T-helper 2 cell treated with Interferon-gamma antibody and Interleukin-4, amounts not matched to agents 5 μg/mL and 100 μg/mL, for 36 hours (primary cell): ENCODE measurements around the gene CCDC170.
"Not testable (repeated sequence)": the region's sequence is repeated elsewhere in the genome, so short reads cannot be mapped to it uniquely, and the experiment has no call there.

Experiments used
- DNase-seq: peaks from one replicate; pipeline ENCODE4 v3.0.0; 2021; ENCODE audit warnings: low spot score
- H3K27ac Mint-ChIP-seq: one replicate; pipeline ENCODE4 v1.8.0; 2021; ENCODE audit warnings: mild to moderate bottlenecking, mixed read lengths
- H3K27me3 Mint-ChIP-seq: one replicate; pipeline ENCODE4 v1.8.0; 2021; ENCODE audit warnings: low read depth, mixed read lengths
- H3K36me3 Mint-ChIP-seq: one replicate; pipeline ENCODE4 v1.8.0; 2021; ENCODE audit warnings: low read depth, mixed read lengths
- H3K4me1 Mint-ChIP-seq: one replicate; pipeline ENCODE4 v1.8.0; 2021; ENCODE audit warnings: low read depth, mixed read lengths
- H3K4me3 Mint-ChIP-seq: one replicate; pipeline ENCODE4 v1.8.0; 2022; ENCODE audit warnings: mild to moderate bottlenecking, moderate library complexity, mixed read lengths
- H3K9me3 Mint-ChIP-seq: one replicate; pipeline ENCODE4 v1.8.0; 2021; ENCODE audit warnings: mixed read lengths

CCDC170 gene

DNA sequence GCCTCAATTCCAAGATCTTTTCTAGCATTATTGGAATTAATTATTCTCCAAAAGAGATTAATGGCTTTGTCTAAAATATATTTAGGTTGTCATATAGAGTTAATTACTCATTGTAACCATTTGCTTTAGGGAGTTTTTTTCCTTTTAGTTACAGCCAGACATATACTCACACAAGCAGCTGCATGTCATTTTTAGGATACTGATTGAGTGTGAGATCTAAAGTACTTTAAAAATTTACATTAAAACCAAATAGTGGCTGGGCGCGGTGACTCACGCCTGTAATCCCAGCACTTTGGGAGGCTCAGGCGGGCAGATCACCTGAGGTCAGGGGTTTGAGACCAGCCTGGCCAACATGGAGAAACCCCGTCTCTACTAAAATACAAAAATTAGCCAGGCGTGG is 51.1 kb downstream of the CCDC170 start:
- not testable (repeated sequence) for H3K27ac Mint-ChIP-seq, H3K27me3 Mint-ChIP-seq, H3K4me1 Mint-ChIP-seq, H3K36me3 Mint-ChIP-seq, H3K9me3 Mint-ChIP-seq, H3K4me3 Mint-ChIP-seq, DNase-seq

DNA sequence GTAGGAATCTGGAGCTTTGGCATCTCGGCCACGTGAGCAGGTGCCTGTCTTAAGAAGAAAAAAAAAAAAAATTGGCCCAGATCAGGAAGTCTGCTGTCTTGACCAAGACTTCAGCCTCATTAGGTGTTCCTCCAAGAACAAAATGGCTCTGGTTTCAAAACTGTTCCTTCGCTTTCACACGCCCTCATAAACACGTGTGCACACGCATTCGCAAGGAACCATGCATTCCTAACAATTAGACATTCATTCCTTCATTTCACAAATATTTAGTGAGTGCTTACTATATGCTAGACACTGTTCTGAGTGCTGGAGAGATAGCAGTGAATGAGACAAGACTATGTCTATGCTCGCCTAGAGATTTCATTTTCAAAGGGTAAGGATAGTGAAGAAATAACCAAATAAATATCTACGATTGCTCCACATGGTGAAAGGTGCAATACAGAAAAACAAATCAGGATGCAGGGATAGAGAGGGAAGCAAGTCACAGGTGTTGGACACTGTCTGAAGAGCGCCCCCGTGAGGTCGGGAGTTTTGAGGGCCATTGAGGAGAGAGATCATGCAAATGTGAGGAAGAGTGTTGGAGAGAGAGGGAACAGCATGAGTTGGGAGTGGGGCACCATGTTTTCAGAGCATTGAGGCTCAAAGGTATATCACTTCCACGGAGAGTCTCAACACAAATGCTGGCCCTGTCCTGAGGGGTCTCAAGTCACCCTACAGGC is 53.3 kb downstream of the CCDC170 start:
- Mint-ChIP-seq H3K4me1 (peaks cover 3% of the 10 kb centered on the region), H3K27me3 (peaks cover 5% of the 10 kb centered on the region), H3K27ac (no peak overlapping the region), H3K9me3 (no peaks in the 10 kb centered on the region), H3K36me3 (no peaks in the 10 kb centered on the region), H3K4me3 (no peak overlapping the region)
- no peak for DNase-seq

- DNase-seq, result no peak
- H3K27me3 Mint-ChIP-seq, result peaks cover 5% of the 10 kb centered on the region
- H3K27ac Mint-ChIP-seq, result no peak overlapping the region
- no peaks in the 10 kb centered on the region for H3K36me3 Mint-ChIP-seq
- H3K4me3 Mint-ChIP-seq, result no peak overlapping the region
- peaks cover 3% of the 10 kb centered on the region for H3K4me1 Mint-ChIP-seq
- H3K9me3 Mint-ChIP-seq, result no peaks in the 10 kb centered on the region
Observed at GRCh38 chr6:151548201-151548600, 54.4 kb downstream of the CCDC170 start.

GRCh38 chr6:151549790-151550189 is 56.0 kb downstream of the CCDC170 start:
- no peaks in the 10 kb centered on the region for H3K9me3 Mint-ChIP-seq
- no peaks in the 10 kb centered on the region for H3K36me3 Mint-ChIP-seq
- H3K27me3 Mint-ChIP-seq, result peaks cover 2% of the 10 kb centered on the region
- peaks cover 3% of the 10 kb centered on the region for H3K4me1 Mint-ChIP-seq
- no peak overlapping the region for H3K4me3 Mint-ChIP-seq
- H3K27ac Mint-ChIP-seq, result no peak overlapping the region
- no peak for DNase-seq

GRCh38 chr6:151550618-151551017 is 56.8 kb downstream of the CCDC170 start:
- Mint-ChIP-seq H3K27me3 (peaks cover 2% of the 10 kb centered on the region), H3K4me3 (no peak overlapping the region), H3K36me3 (no peaks in the 10 kb centered on the region), H3K27ac (no peak overlapping the region), H3K4me1 (peaks cover 3% of the 10 kb centered on the region), H3K9me3 (no peaks in the 10 kb centered on the region)
- no peak for DNase-seq

- DNase-seq, result no peak
- no peaks in the 10 kb centered on the region for H3K9me3 Mint-ChIP-seq
- peaks cover 3% of the 10 kb centered on the region for H3K4me1 Mint-ChIP-seq
- no peak overlapping the region for H3K4me3 Mint-ChIP-seq
- no peak overlapping the region for H3K27ac Mint-ChIP-seq
- peaks cover 2% of the 10 kb centered on the region for H3K27me3 Mint-ChIP-seq
- H3K36me3 Mint-ChIP-seq, result no peaks in the 10 kb centered on the region
Observed at GRCh38 chr6:151551223-151551857, 57.5 kb downstream of the CCDC170 start.

DNA sequence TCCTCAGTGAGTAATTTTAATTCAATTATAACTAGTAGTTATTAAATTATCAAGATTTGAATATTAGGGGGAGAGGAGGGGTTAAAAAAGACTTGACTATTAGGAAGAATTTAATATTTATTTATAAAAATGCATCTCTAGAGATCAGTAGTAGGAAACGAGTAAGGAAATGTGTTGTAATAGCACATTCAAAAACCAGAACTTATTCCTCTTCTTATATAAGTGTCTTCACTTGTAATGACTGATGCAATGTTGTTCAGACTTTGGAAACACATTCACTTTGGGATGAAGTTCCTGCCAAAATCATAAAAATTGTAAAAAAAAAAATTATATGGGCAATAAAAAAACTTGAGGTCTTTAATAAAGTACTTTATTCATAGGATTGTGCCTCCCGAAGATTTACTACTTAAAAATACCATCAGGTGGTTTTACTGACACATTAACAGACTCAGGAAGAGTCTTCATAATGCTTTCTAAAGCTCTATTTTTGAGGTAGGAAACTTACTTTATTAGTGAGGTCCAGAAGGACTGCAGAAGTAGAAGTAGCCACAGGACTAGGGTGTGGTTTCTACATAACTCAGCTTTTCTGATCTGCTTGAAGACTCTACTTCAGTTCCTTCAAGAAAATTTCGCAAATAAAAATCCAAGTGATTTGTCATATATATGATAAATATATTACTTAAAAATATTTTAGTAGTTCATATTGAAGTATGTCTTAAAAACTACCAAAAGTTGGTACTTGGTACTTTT is 59.8 kb downstream of the CCDC170 start:
- H3K27ac Mint-ChIP-seq, result no peak overlapping the region
- H3K27me3 Mint-ChIP-seq, result no peaks in the 10 kb centered on the region
- no peak for DNase-seq
- H3K36me3 Mint-ChIP-seq, result no peaks in the 10 kb centered on the region
- H3K9me3 Mint-ChIP-seq, result no peaks in the 10 kb centered on the region
- no peak overlapping the region for H3K4me3 Mint-ChIP-seq
- H3K4me1 Mint-ChIP-seq, result peaks cover 3% of the 10 kb centered on the region

GRCh38 chr6:151561238-151561637 is 67.4 kb downstream of the CCDC170 start:
- no peaks in the 10 kb centered on the region for H3K36me3 Mint-ChIP-seq
- peaks cover 33% of the 10 kb centered on the region for H3K9me3 Mint-ChIP-seq
- H3K27me3 Mint-ChIP-seq, result peaks cover 6% of the 10 kb centered on the region
- no peak for DNase-seq
- H3K4me3 Mint-ChIP-seq, result no peak overlapping the region
- H3K27ac Mint-ChIP-seq, result no peak overlapping the region
- H3K4me1 Mint-ChIP-seq, result no peaks in the 10 kb centered on the region

- Mint-ChIP-seq H3K9me3 (peaks cover 31% of the 10 kb centered on the region), H3K4me1 (no peaks in the 10 kb centered on the region), H3K4me3 (no peak overlapping the region), H3K27ac (no peak overlapping the region), H3K27me3 (peaks cover 6% of the 10 kb centered on the region), H3K36me3 (no peaks in the 10 kb centered on the region)
- no peak for DNase-seq
Observed at GRCh38 chr6:151564654-151565053, 70.8 kb downstream of the CCDC170 start.

DNA sequence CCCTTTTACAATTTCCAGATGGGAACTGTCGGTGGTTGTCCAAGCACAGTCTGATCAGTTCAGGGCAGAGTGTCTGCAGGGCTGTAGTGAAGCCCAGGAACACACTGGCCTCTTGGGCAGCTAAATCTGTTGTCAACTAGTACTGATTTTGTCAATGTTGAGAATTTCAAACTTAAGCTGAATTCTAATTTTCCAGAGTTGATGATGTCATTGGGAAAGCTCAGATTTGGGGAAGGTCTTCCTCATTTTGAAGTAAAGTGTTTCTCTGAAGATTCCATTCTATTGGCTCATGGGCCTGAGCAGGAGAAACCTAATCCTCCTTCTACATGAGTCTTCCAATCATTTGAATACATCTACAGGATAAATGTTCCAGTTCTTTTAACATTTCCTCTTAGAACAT is 72.1 kb downstream of the CCDC170 start:
- DNase-seq, result no peak
- peaks cover 19% of the 10 kb centered on the region for H3K9me3 Mint-ChIP-seq
- no peaks in the 10 kb centered on the region for H3K36me3 Mint-ChIP-seq
- no peaks in the 10 kb centered on the region for H3K4me1 Mint-ChIP-seq
- H3K27ac Mint-ChIP-seq, result no peak overlapping the region
- no peaks in the 10 kb centered on the region for H3K27me3 Mint-ChIP-seq
- no peak overlapping the region for H3K4me3 Mint-ChIP-seq

DNA sequence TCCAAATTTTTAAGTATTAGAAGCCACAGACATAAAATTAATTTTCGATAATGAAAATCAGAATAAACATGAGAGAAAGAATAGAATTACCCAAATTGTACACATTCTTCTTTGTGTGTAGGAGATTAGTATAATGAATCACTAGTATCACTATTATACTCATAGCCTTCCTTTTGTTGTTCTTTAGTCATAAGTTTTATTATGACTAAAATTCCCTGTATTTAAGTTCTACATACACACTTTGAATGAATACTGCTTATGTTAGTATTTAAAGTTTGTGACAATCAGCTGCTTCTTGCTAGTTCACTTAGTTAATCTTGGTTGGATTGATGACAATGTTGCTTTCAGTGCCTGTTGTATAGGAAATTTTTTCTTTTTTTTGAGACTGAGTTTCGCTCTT is 72.7 kb downstream of the CCDC170 start:
- DNase-seq, result no peak
- Mint-ChIP-seq H3K27me3 (no peaks in the 10 kb centered on the region), H3K36me3 (no peaks in the 10 kb centered on the region), H3K9me3 (peaks cover 13% of the 10 kb centered on the region), H3K27ac (no peak overlapping the region), H3K4me3 (no peak overlapping the region), H3K4me1 (no peaks in the 10 kb centered on the region)

- Mint-ChIP-seq H3K36me3 (no peaks in the 10 kb centered on the region), H3K4me3 (no peak overlapping the region), H3K4me1 (no peaks in the 10 kb centered on the region), H3K9me3 (no peaks in the 10 kb centered on the region), H3K27me3 (no peaks in the 10 kb centered on the region), H3K27ac (no peak overlapping the region)
- DNase-seq, result no peak
Observed at GRCh38 chr6:151576633-151577032, 82.8 kb downstream of the CCDC170 start.

DNA sequence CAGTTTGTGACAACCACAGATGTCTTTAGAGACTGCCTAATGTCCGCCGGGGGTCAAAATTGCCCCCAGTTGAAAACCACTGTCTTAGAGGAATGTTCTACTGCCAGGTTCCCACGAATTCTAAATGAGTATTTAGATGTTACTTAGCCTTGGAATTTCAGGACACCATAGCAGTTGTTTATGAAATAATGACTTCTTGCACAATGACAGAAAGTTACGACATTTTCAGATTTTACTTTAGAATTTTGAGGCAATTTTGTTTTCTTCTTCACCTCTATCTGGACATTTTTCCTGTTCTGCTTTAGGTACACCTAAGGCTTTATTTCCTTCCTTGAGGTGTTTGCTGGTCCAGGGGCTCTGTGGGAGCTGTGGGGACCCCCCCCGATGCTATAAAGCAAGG is 83.4 kb downstream of the CCDC170 start:
- no peaks in the 10 kb centered on the region for H3K27me3 Mint-ChIP-seq
- H3K9me3 Mint-ChIP-seq, result no peaks in the 10 kb centered on the region
- H3K27ac Mint-ChIP-seq, result no peak overlapping the region
- no peak for DNase-seq
- H3K4me3 Mint-ChIP-seq, result no peak overlapping the region
- no peaks in the 10 kb centered on the region for H3K4me1 Mint-ChIP-seq
- no peaks in the 10 kb centered on the region for H3K36me3 Mint-ChIP-seq

DNA sequence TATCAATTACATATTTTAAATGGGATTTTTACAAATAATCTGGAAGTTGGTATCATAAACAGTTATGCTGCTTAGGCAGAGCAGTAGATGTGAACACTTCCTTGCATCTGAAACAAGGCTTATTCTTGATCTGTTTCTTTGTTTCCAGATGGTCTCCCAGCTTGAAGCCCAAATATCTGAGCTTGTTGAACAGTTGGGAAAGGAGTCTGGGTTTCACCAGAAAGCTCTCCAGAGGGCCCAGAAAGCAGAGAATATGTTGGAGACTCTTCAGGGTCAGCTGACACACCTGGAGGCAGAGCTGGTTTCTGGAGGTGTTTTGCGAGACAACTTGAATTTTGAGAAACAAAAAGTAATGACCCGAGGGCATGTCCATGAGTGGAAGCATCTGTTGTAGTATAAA is 91.9 kb downstream of the CCDC170 start:
- Mint-ChIP-seq H3K27me3 (peaks cover 5% of the 10 kb centered on the region), H3K36me3 (no peaks in the 10 kb centered on the region), H3K4me3 (no peak overlapping the region), H3K27ac (no peak overlapping the region), H3K4me1 (no peaks in the 10 kb centered on the region), H3K9me3 (no peaks in the 10 kb centered on the region)
- DNase-seq, result no peak
